Measurements from ENCODE around the gene RPS6KB1.
"Not testable (repeated sequence)": the region's sequence is repeated elsewhere in the genome, so short reads cannot be mapped to it uniquely, and the experiment has no call there.

RPS6KB1 gene

GRCh38 chr17:59892924-59893675 lies at the start of gene RPS6KB1, which contains the start of gene TUBD1:
Gene RPS6KB1 (plus strand): TSS chr17:59893121. CDS start chr17:59893185, 64 bp downstream.
Gene TUBD1 (minus strand): TSS chr17:59892943. CDS start chr17:59891002, 1,941 bp downstream.
- DNase-seq = peak; percentile 35

GRCh38 chr17:59844884-59845594 lies 47.9 kb upstream of the RPS6KB1 start:
- DNase-seq = no peak

GRCh38 chr17:59845595-59846393 lies 47.1 kb upstream of the RPS6KB1 start:
- DNase-seq = no peak

- DNase-seq = no peak
Measured at GRCh38 chr17:59846394-59847165, 46.3 kb upstream of the RPS6KB1 start.

GRCh38 chr17:59848385-59848668 lies 44.6 kb upstream of the RPS6KB1 start:
- DNase-seq = no peak

GRCh38 chr17:59848778-59849177 lies 44.1 kb upstream of the RPS6KB1 start:
- no peak for DNase-seq

- not testable (repeated sequence) for DNase-seq
Measured at GRCh38 chr17:59850311-59850710, 42.6 kb upstream of the RPS6KB1 start.

GRCh38 chr17:59851439-59852375 lies 41.2 kb upstream of the RPS6KB1 start:
- no peak for DNase-seq

- not testable (repeated sequence) for DNase-seq
Measured at GRCh38 chr17:59852847-59853167, 40.1 kb upstream of the RPS6KB1 start.

GRCh38 chr17:59853168-59853918 lies 39.6 kb upstream of the RPS6KB1 start:
- DNase-seq = no peak

GRCh38 chr17:59853919-59854729 lies 38.8 kb upstream of the RPS6KB1 start:
- DNase-seq = not testable (repeated sequence)

GRCh38 chr17:59856859-59857794 lies 35.8 kb upstream of the RPS6KB1 start:
- DNase-seq = no peak

- no peak for DNase-seq
Measured at GRCh38 chr17:59858167-59858816, 34.6 kb upstream of the RPS6KB1 start.

- DNase-seq = no peak
Measured at GRCh38 chr17:59858932-59859331, 34.0 kb upstream of the RPS6KB1 start.

- no peak for DNase-seq
Measured at GRCh38 chr17:59859444-59860025, 33.4 kb upstream of the RPS6KB1 start.

GRCh38 chr17:59863616-59864015 lies 29.3 kb upstream of the RPS6KB1 start:
- DNase-seq = no peak

- DNase-seq = no peak
Measured at GRCh38 chr17:59869941-59870218, 23.0 kb upstream of the RPS6KB1 start.

- DNase-seq = no peak
Measured at GRCh38 chr17:59870482-59870881, 22.4 kb upstream of the RPS6KB1 start.

All from cortex of kidney (tissue), 1 donor.